ENCODE results near the gene HOMEZ.

HOMEZ gene

GRCh38 chr14:23323838-23324454 is 38.0 kb upstream of the HOMEZ start:
- Histone ChIP-seq H3K4me3 (no peak overlapping the region), H3K9me3 (ENCODE audit: low read depth, low read length) (no peaks in the 10 kb centered on the region), H3K9ac (ENCODE audit: insufficient read length) (no peak overlapping the region), H3K27ac (no peak overlapping the region), H3K36me3 (ENCODE audit: insufficient read depth, low read length) (peaks cover 47% of the 10 kb centered on the region)
- TF ChIP-seq FOXP2 (optimal IDR thresholded peaks at IDR 0.05; ENCODE audit: control extremely low read depth, extremely low read length, insufficient read depth): no peak
- TF ChIP-seq EZH2 (IDR thresholded peaks at IDR 0.05): no peak
- no peak for TF ChIP-seq POLR2AphosphoS5 (IDR thresholded peaks at IDR 0.05; ENCODE audit: borderline replicate concordance, low read depth, low read length)
- no peak for DNase-seq (ENCODE audit: low read depth, low spot score)

DNA sequence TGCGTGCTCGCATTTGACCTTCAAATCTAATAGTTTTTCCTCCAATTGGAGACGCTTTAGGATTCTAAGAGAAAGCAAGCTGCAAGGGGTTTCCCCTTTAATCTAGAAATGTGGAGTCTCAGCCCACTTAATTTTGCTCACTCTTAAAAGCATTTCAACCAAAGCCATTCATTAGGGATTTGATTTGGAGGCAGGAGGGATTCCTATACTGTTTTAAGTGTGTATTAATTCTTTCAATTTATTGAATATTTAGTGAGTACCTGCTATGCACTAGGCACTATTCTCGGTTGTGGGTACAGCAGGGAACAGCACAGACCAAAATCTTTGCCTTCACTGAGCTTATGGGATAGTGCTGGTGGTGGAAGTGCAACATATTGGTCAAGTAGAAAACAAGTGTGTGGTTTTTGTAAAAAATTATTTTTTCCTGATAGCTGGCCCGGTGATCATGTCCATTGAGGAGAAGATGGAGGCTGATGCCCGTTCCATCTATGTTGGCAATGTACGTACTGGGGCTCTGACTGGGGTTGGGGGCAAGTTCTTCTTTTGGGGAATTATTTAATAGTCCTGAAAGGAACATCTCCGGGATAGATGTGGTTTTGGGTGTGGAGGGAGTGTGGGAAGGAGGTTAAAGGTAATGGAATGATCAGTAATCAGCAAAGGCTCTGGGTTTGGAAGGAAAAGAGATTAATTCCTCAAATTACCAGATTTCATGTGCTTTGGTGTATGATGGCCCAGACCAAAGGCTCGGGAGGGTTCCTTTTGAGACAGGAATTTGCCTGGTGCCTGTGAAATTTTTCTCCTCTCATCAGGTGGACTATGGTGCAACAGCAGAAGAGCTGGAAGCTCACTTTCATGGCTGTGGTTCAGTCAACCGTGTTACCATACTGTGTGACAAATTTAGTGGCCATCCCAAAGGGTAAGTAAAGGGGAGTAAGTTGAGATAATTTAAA is 36.9 kb upstream of the HOMEZ start:
- peak overlapping the region; percentile 99 for H3K4me3 ChIP-seq
- peak overlapping the region; percentile 88 for H3K27ac ChIP-seq
- H3K9ac ChIP-seq (ENCODE audit: insufficient read length): peak overlapping the region; percentile 99
- no peak for DNase-seq (ENCODE audit: low read depth, low spot score)
- no peak for TF ChIP-seq EZH2 (IDR thresholded peaks at IDR 0.05)
- TF ChIP-seq FOXP2 (optimal IDR thresholded peaks at IDR 0.05; ENCODE audit: control extremely low read depth, extremely low read length, insufficient read depth): no peak
- TF ChIP-seq POLR2AphosphoS5 (IDR thresholded peaks at IDR 0.05; ENCODE audit: borderline replicate concordance, low read depth, low read length): no peak
- peaks cover 47% of the 10 kb centered on the region for H3K36me3 ChIP-seq (ENCODE audit: insufficient read depth, low read length)
- H3K9me3 ChIP-seq (ENCODE audit: low read depth, low read length): no peaks in the 10 kb centered on the region

DNA sequence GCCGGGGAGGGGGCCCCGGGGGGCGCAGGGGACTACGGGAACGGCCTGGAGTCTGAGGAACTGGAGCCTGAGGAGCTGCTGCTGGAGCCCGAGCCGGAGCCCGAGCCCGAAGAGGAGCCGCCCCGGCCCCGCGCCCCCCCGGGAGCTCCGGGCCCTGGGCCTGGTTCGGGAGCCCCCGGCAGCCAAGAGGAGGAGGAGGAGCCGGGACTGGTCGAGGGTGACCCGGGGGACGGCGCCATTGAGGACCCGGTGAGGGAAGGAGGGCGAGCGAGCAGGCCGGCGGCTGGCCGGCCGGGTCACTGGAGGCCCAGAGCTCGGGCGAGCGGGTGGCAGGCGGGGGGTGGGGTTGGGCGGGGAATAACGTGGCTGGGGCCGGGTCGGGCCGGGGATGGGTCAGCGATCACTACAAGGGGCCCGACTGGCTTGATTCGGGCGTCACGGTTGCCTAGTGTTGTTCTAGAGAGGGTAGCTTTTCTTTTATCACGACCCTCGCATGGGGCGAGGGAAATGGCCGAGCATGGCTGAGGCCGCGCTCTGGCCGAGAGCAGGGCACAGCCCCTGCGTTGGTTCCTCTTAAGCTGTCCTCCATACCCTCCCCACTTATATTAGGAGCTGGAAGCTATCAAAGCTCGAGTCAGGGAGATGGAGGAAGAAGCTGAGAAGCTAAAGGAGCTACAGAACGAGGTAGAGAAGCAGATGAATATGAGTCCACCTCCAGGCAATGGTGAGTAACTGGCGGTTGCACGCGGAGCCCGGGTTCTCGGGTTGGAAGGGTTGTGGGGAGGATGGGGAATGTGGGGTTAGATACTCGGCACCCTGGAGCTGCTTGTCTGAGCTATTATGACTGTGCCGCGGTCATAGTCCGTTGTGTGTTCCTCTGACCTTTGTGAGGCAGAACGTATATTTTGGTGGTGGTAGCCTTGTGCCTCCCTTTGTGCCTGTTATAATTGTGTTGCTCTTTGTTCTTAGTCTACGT is 35.9 kb upstream of the HOMEZ start:
- peak overlapping the region; percentile 88 for H3K27ac ChIP-seq
- H3K36me3 ChIP-seq (ENCODE audit: insufficient read depth, low read length): peaks cover 47% of the 10 kb centered on the region
- no peaks in the 10 kb centered on the region for H3K9me3 ChIP-seq (ENCODE audit: low read depth, low read length)
- peak overlapping the region; percentile 99 for H3K4me3 ChIP-seq
- H3K9ac ChIP-seq (ENCODE audit: insufficient read length): peak overlapping the region; percentile 99
- no peak for TF ChIP-seq FOXP2 (optimal IDR thresholded peaks at IDR 0.05; ENCODE audit: control extremely low read depth, extremely low read length, insufficient read depth)
- TF ChIP-seq POLR2AphosphoS5 (IDR thresholded peaks at IDR 0.05; ENCODE audit: borderline replicate concordance, low read depth, low read length): peak; percentile 42; the same call in 1 of the 2 replicates
- no peak for DNase-seq (ENCODE audit: low read depth, low spot score)

GRCh38 chr14:23320584-23321571 is 34.9 kb upstream of the HOMEZ start, which contains the start of gene PABPN1:
TSS of gene PABPN1 (plus strand) at chr14:23321457. CDS start at chr14:23321470, 13 bp downstream.
- DNase-seq (ENCODE audit: low read depth, low spot score): peak; percentile 99
- Histone ChIP-seq H3K9ac (ENCODE audit: insufficient read length) (peak within 1 kb of the TSS; percentile 99), H3K36me3 (ENCODE audit: insufficient read depth, low read length) (peaks cover 43% of the 10 kb centered on the region), H3K4me3 (peak within 1 kb of the TSS; percentile 99), H3K9me3 (ENCODE audit: low read depth, low read length) (no peaks in the 10 kb centered on the region), H3K27ac (peak within 1 kb of the TSS; percentile 94)
- TF ChIP-seq EZH2 (IDR thresholded peaks at IDR 0.05): no peak
- peak; percentile 86 for TF ChIP-seq POLR2AphosphoS5 (IDR thresholded peaks at IDR 0.05; ENCODE audit: borderline replicate concordance, low read depth, low read length)

DNA sequence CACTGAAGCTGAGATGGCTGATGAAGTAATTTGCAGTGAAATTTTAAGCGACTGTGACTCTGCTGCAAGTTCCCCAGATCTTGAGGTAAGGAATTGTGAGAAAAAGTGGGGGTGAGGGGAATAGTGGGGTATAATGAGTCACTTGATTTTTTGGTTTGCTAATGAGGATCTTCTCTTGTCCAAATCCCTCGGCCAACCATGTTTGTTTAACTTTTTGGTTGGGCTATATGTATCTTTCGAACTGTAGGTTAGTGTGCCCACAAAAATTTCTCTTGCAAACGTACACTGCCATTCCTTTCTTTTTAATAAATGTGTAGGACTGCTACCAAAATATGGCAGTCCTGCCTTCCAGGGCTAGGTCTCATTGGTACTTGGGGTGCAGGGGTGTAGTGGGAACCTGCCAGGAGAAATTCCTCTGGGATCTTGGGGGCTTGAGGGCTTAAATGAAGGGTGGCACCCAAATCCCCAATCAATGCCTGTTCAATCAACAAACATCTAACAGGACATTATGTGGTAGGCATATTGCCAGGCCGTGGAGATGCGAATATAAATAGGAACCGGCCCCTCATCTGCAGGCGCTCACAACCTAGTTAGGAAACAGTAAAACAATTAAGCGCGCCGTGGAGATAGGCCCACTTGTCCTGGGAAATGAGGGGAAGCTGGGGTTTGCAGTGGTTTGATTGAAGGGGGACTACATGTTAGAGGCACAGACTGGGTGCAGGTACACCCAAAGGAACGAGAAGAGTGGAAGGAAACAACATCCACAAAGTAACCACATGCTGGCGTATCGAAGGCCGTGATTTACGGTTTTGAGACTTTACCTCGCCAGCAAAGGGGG is 34.0 kb upstream of the HOMEZ start:
- Histone ChIP-seq H3K27ac (peak overlapping the region; percentile 94), H3K9ac (ENCODE audit: insufficient read length) (peak overlapping the region; percentile 64), H3K4me3 (peak overlapping the region; percentile 80), H3K9me3 (ENCODE audit: low read depth, low read length) (no peaks in the 10 kb centered on the region), H3K36me3 (ENCODE audit: insufficient read depth, low read length) (peaks cover 37% of the 10 kb centered on the region)
- DNase-seq (ENCODE audit: low read depth, low spot score): no peak
- TF ChIP-seq FOXP2 (optimal IDR thresholded peaks at IDR 0.05; ENCODE audit: control extremely low read depth, extremely low read length, insufficient read depth) (no peak), EZH2 (IDR thresholded peaks at IDR 0.05) (no peak), POLR2AphosphoS5 (IDR thresholded peaks at IDR 0.05; ENCODE audit: borderline replicate concordance, low read depth, low read length) (no peak)

DNA sequence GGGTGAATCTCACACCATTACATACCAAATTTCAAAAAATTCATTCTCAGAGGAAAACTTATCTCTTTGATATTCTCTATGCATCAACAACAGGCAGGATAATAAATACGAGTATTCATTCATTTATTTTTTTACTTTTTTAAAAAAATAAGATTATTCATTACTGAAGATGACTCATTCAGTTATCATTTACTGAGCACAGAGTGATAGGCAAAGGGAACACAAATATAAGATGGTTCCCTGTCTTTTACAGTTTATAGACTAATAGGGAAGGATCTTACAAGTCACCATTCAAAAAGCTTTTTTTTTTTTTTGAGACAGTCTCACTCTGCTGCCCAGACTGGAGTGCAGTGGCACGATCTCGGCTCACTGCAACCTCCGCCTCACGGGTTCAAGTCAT is 30.4 kb upstream of the HOMEZ start:
- no peak for DNase-seq (ENCODE audit: low read depth, low spot score)
- Histone ChIP-seq H3K36me3 (ENCODE audit: insufficient read depth, low read length) (peaks cover 9% of the 10 kb centered on the region; the same call in 1 of the 2 replicates), H3K9ac (ENCODE audit: insufficient read length) (no peak overlapping the region), H3K4me3 (no peak overlapping the region), H3K9me3 (ENCODE audit: low read depth, low read length) (no peaks in the 10 kb centered on the region), H3K27ac (no peak overlapping the region)
- TF ChIP-seq FOXP2 (optimal IDR thresholded peaks at IDR 0.05; ENCODE audit: control extremely low read depth, extremely low read length, insufficient read depth) (no peak), EZH2 (IDR thresholded peaks at IDR 0.05) (no peak), POLR2AphosphoS5 (IDR thresholded peaks at IDR 0.05; ENCODE audit: borderline replicate concordance, low read depth, low read length) (no peak)
